ENCODE measurements around the gene REEP5. TPM values are rescaled to one million over a fixed set of nuclear protein-coding genes. Genes with fewer than 3 reads are reported as not detected.
"Not testable (repeated sequence)": the region's sequence is repeated elsewhere in the genome, so short reads cannot be mapped to it uniquely, and the experiment has no call there.

The REEP5 gene
- total RNA-seq, 1 donor from 2014 or later = 112 TPM

DNA sequence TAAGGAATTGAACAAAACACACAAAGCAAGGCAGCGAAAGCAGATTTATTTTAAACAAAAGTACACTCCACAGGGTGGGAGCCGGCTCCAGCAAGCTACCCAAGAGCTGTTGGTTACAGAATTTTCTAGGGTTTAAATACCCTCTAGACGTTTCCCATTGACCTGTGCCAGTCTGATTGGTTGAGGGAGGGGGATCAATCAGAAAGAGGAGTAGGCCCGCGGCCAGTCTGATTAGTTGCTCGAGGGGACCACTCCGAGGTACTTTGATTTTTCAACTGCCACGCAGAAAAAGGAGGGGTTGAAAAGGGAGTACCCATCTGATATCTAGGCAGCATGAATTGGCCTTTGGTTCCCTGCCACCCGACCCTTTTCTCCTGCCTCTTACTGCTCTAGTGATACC, 59.9 kb downstream of the REEP5 start:
- intact Hi-C loops (cut with DNase I) = loop anchor here (5.0 kb wide), 2 partner anchors 60 to 115 kb away; partner anchors contain the start of genes DCP2 and REEP5
- ATAC-seq (ENCODE audit: poor library complexity) (no peak), DNase-seq (no peak)

- ATAC-seq (ENCODE audit: poor library complexity) (no peak), DNase-seq (no peak)
- intact Hi-C loops (cut with DNase I) = loop anchor here (5.0 kb wide), 2 partner anchors 61 to 116 kb away; partner anchors contain the start of genes DCP2 and REEP5
Measured at GRCh38 chr5:112861638-112861985, 60.4 kb downstream of the REEP5 start.

DNA sequence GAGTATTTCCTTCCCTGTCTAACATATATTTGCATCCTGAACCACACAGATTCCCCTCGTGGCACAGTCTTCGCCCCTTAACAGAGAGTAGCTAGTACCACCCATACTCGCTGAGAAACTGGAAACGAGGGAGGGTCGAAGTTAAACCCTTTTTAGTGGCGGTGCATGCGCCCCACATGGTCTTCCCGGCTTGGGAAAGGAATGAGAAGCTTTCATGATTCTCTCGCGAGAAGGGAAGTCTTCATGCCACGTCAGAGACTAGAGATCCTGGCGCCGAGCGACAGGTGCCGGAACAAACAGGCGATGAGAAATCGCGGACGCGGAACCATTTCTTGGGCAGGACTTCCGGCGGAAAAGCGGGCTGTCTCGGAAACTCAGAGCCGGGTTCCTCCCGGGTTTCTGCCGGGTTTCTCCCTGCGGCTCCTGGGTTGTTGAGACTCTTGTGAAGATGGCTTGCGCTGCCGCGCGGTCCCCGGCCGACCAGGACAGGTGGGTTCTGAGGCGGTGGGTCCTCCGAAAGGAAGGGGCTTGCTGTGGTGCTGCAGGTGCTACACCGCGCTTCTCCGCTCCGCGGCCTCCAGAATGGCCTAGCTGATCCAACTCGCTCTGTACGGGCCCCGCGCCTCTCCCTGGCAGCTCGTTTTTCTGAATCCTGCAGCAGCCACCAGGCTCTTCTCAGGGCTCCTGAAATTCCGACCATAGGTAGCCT, 60.9 kb downstream of the REEP5 start, which contains the start of gene SRP19:
TSS of gene SRP19 (plus strand) at position 359 of the 709 bp plus-strand sequence. CDS start at position 449, 90 bp downstream.
- DNase-seq = peak; percentile 97
- peak; percentile 98 for ATAC-seq (ENCODE audit: poor library complexity)
- intact Hi-C loops (cut with DNase I) = loop anchor here (5.0 kb wide), 2 partner anchors 61 to 116 kb away; partner anchors contain the start of genes DCP2 and REEP5

DNA sequence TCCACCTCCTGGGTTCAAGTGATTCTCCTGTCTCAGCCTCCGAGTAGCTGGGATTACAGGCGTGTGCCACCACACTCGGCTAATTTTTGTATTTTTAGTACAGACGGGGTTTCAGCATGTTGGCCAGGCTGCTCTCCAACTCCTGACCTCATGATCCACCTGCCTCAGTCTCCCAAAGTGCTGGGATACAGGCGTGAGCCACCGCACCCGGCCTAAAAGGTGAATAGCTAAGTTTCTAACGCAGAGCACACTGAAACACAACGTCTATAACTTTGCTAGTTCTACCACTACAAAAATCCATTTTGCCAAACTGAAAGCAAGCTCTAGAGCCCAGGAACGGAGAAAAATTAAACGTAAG, 61.5 kb downstream of the REEP5 start:
- intact Hi-C loops (cut with DNase I) = loop anchor here (5.0 kb wide), 2 partner anchors 62 to 117 kb away; partner anchors contain the start of genes DCP2 and REEP5
- peak; percentile 5 for ATAC-seq (ENCODE audit: poor library complexity)
- not testable (repeated sequence) for DNase-seq

DNA sequence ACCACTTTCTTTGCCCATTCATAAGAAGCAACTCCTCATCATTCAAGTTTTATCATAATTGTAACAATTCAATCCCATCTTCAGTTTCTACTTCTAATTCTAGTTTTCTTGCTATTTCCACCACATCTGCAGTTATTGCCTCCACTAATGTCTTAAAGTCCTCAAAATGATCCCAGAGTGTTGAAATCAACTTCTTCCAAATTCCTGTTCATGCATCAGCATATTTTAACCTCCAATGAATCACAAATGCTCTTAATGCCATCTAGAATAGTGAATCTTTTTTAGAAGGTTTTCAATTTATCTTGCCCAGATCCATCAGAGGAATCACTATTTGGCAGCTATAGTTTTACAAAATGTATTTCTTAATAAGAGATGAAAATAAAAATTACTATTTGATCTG, 64.2 kb downstream of the REEP5 start:
- no peak for DNase-seq
- ATAC-seq (ENCODE audit: poor library complexity) = no peak
- intact Hi-C loops (cut with DNase I) = no loop called here

GRCh38 chr5:112854651-112855050, 67.4 kb downstream of the REEP5 start:
- intact Hi-C loops (cut with DNase I) = no loop called here
- ATAC-seq (ENCODE audit: poor library complexity) (no peak), DNase-seq (no peak)

DNA sequence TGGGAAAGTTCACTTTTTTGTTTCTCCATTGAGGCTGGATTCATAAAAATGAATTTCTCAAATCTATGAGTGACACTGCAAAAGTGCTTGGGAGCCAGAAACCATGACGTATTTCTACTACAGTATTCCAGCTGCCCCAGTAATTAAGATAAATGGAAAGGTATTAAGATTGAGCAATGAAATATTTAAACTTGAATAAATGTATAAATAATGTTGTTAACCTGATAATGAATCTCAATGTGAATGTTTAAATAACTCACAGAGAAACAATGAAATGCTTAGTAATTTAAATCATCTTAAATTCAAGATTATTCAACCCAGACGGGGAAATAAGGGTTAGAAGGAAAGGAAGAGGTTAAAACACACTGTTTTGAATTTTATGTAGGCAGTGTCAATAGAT, 72.1 kb downstream of the REEP5 start:
- DNase-seq = no peak
- ATAC-seq (ENCODE audit: poor library complexity) = no peak
- intact Hi-C loops (cut with DNase I) = no loop called here

- peak; percentile 91 for ATAC-seq (ENCODE audit: poor library complexity)
- no peak for DNase-seq
- intact Hi-C loops (cut with DNase I) = no loop called here
Measured at GRCh38 chr5:112848116-112848811, 73.8 kb downstream of the REEP5 start.

DNA sequence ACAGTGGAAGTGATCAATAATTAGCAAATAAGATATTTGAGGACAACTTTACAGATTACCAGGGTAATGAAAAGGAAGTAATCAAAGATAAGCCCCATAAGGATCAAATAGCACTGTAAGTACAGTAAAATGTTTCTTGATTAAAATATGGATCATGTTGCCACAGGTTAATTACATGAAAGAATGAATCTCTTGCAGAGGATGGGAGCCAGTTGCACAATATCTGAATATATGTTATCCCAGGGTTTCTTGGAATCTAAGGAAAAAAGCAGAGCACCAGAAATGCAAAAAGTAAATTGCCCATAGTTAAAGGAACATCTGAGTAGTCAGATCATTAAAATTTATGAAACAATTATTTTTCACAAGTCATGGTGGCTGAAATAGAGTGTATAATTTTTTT, 74.7 kb downstream of the REEP5 start:
- intact Hi-C loops (cut with DNase I) = no loop called here
- DNase-seq (no peak), ATAC-seq (ENCODE audit: poor library complexity) (no peak)

GRCh38 chr5:112846556-112846955, 75.5 kb downstream of the REEP5 start:
- intact Hi-C loops (cut with DNase I) = no loop called here
- DNase-seq (no peak), ATAC-seq (ENCODE audit: poor library complexity) (peak; percentile 26)

DNA sequence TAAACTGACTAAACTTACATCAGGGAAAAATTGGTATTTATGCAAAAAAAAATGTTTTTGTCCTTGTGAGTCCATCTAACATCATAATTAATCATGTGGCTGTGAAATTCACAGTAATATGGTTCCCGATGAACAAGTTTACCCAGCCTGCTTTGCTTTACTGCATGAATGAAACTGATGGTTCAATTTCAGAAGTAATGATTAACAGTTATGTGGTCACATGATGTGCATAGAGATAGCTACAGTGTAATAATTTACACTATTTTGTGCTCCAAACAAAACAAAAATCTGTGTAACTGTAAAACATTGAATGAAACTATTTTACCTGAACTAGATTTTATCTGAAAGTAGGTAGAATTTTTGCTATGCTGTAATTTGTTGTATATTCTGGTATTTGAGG, 77.5 kb downstream of the REEP5 start:
- intact Hi-C loops (cut with DNase I) = no loop called here
- DNase-seq = no peak
- no peak for ATAC-seq (ENCODE audit: poor library complexity)

- DNase-seq = no peak
- intact Hi-C loops (cut with DNase I) = no loop called here
- ATAC-seq (ENCODE audit: poor library complexity) = no peak
Measured at GRCh38 chr5:112833971-112834370, 88.1 kb downstream of the REEP5 start.

DNA sequence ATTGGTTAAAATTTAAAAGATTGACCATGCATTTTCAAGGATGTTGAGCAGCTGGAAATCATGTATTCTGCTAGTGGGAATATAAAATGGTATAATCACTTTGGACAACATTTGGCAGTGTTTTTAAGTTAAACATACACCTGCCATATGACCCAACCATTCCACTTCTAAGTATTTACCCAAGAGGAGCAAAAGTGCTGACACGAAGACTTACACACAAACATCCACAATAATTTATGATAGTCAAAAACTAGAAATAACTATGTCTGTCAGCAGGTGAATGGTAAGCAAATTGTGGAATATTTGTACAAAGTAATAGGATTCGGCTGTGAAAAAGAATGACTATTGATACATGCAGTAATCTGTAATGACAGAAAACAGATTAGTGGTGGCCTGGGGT, 91.6 kb downstream of the REEP5 start:
- no peak for DNase-seq
- no peak for ATAC-seq (ENCODE audit: poor library complexity)
- intact Hi-C loops (cut with DNase I) = no loop called here

Other genes starting within 250 kb of the REEP5 start
- 33.1 TPM for gene APC, start 184.3 kb downstream of the REEP5 start, total RNA-seq
- gene SRP19, start 60.9 kb downstream of the REEP5 start, total RNA-seq = 24.8 TPM
- 19.2 TPM for gene DCP2, start 54.6 kb upstream of the REEP5 start, total RNA-seq

Measured in Right ventricle myocardium superior (tissue), 1 donor.